ENCODE measurements around the gene FAM83C.

- TF ChIP-seq CTCF (conservative IDR thresholded peaks at IDR 0.05 in 1 of 2, IDR thresholded peaks at IDR 0.05 in 1 of 2; ENCODE audit: low read depth in 1 of 2, low read length in 2 of 2) (no peak), EZH2 (IDR thresholded peaks at IDR 0.05; ENCODE audit: low read length, missing control alignments) (no peak)
Measured at GRCh38 chr20:35240083-35240810, 52.0 kb downstream of the FAM83C start.

Measured in fibroblast of lung (primary cell).